GM11168 (cell line): ENCODE data around the gene TRIM31.
"Not testable (repeated sequence)": the region's sequence is repeated elsewhere in the genome, so short reads cannot be mapped to it uniquely, and the experiment has no call there.

Experiments used
- in situ Hi-C: fragments of 300-500 bp; cut with MboI; formaldehyde crosslinking; loops from one replicate; pipeline ENCODE4 v1.12.0; 2022; ENCODE audit warnings: low sequenced_read_pairs; ENCODE audit not compliant: unreplicated experiment

Gene TRIM31

DNA sequence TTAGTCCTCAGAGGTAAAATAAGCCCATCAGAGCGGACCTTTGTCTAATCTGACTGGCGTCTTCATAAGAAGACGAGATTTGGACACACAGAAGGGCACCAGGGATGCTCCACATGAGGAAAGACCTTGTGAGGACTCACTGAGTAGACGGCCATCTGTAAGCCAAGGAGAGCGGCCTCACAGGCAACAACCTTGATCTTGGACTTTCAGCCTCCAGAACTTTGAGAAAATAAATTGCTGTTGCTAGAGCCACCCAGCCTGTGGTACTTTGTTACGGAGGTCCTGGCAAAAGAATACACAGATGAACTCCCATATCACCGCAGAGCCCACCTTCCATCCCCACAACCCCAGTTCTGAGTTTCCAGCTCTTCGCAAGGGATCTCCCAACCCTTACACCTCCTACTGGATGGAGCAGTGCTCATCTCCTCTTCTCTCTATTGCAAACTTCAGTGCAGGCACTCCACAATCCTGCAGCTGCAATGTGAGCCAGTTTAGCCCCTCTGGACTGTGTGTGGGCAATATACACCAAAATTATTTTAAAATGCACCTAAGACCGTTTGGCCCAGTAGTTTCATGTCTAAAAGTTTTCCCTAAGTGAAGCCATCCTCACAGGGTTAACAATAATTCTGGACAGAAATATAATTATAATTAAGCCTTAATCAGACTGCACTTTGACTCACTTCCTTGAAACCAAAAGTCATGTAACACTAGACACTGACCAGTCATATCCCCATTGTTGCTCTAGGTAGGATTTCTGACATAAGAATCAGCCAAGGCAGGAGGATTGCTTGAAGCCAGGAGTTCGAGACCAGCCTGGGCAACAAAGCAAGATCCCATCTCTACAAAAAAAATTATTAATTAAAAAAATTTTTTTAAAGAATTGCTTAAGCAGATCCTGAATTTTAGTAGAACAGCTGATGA, 8.8 kb upstream of the TRIM31 start:
- in situ Hi-C loops, result no loop called here

GRCh38 chr6:30118691-30119090, 5.8 kb upstream of the TRIM31 start:
- in situ Hi-C loops, result not testable (repeated sequence)

DNA sequence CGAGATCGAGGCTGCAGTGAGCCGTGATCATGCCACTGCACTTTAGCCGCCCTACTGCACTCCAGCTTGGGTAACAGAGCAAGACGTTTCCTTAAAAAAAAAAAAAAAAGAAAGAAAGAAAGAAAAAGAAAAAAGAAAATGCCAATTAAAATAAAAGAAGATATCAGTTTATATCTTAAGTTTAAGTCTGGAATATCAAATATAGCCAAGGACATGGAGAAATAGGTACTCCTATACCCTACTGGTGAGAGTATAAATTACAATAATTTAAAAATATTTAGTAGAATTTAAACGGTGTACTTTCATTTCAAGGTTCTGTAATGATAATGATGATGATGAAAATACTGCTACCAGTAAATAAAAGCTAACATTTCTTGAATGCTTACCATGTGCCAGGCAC, 3.8 kb upstream of the TRIM31 start:
- in situ Hi-C loops, result no loop called here

GRCh38 chr6:30113841-30114240, 951 bp upstream of the TRIM31 start:
- in situ Hi-C loops, result no loop called here

DNA sequence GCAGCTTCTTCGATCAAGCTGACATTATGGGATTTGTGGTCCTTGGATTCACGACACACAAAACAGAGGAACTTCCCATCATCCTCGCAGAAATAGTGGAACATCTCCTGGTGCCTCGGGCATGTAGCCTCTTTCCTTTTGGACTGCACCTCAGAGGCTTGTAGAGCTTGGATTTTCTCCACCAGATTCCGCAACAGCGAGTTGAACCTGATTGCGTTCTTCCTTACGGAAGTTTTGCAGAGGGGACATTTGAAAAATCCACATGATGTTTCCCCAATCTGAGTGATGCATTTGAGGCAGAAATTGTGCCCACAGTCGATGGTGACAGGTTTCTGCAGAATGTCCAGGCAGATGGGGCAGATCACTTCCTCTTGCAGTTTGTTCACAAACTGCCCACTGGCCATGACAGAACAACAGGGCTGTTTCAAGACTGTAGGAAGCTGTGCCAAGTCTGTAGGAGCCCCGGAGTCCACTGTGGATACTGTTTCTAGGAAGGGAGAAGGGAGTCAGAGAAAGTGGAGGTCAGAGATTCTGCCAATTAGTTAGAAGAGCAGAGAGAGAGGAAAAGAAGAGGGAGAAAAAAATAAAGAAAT, 392 bp downstream of the TRIM31 start:
- in situ Hi-C loops, result no loop called here

DNA sequence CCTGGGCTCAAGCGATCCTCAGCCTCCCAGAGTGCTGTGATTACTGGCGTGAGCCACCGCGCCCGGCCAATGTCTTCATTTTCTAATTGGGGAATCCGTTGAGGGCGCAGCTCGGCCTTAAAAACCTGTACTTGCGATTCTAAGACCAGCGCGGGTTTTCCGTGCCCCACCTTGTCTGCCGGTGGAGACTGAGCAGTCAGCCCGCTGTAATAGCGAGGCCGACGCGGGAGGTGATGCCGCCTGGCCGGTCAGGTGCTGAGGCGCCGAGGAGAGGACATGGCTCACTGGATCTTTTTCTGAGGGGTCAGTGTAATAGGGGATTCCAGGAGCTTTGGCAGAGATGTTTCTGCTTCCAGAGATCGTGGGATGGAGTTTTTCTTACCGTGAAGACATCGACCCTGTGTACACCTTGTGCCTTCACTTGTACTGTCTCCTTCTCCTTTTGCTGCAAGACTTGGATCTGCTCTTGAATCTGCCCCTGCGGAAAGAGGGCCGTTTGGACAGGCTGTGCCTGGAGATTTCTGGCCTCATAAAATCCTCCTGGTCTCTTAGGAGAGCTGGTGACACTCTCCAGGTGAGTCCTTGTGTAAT, 1.5 kb downstream of the TRIM31 start:
- in situ Hi-C loops, result no loop called here

DNA sequence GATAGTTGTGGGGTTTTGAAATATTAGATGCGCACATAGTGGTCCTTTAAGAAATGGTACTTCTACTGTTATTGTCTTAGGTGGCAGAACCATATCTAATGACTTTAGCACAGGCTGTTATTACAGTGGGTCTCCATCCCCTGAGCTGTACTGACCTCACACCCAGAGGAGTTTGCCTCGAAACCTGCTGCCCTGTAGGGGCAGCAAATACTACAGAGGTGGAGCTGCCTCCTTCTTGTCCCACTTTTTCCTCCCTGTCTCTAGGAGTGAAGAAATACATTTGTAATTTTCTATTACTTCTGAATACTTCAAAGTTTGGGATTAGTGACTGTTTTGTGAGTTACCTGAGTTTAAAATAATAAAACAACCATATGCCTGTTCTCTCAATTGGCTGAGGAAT, 8.2 kb downstream of the TRIM31 start:
- in situ Hi-C loops, result loop anchor here (5.0 kb wide), 1 partner anchor 58 kb away; the partner anchor contains the start of genes TRIM10 and TRIM15

- in situ Hi-C loops, result loop anchor here (5.0 kb wide), 1 partner anchor 58 kb away; the partner anchor contains the start of genes TRIM10 and TRIM15
Measured at GRCh38 chr6:30103872-30104179, 9.1 kb downstream of the TRIM31 start.

DNA sequence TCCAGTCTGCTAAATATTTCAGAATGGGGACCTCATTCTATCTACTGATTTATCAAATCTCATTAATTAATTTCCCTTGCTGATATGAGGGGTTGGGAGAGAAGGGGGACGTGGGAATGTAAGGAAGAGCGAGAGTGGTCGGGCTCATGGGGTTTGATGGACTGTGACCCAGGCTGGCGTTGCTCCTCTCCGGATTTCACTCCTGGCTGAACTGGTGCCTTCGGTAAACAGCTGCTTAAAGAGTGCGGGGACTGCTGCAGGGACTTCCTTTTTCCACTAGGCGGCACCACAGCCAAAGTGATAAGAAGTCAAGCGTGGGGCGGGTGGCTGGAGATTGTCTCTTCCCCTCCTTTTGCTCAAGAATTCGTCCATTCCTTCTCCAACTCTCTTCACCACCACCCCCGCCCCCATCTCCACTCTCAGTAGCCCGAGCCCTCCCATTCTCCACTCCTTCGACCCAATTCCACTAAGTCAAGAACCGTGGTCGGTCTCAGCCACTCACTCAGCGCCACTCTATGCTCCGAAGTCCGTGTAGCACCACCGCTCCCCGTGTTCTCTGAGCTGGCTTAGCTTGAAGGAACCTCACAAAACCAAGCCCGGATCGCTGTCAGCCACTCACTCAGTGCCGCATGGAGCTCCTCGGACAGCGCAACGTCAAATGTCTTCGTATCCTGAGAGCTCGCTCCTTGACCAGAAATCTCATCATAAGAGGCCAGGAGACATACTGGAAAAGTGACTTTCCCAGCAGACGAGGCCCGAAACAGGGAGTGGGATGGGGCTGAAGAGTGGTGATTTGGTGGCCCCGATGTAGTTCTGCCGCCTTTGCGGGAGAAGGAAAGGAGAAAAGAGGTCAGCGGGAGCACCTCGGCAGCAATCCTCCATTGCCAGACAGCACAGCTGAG, 9.7 kb downstream of the TRIM31 start:
- in situ Hi-C loops, result loop anchor here (5.0 kb wide), 1 partner anchor 59 kb away; the partner anchor contains the start of genes TRIM10 and TRIM15

GRCh38 chr6:30102414-30102969, 10.4 kb downstream of the TRIM31 start:
- in situ Hi-C loops, result loop anchor here (5.0 kb wide), 1 partner anchor 60 kb away; the partner anchor contains the start of genes TRIM10 and TRIM15

GRCh38 chr6:30101444-30102413, 11.2 kb downstream of the TRIM31 start:
- in situ Hi-C loops, result loop anchor here (5.0 kb wide), 1 partner anchor 61 kb away; the partner anchor contains the start of genes TRIM10 and TRIM15

GRCh38 chr6:30100585-30101443, 12.1 kb downstream of the TRIM31 start:
- in situ Hi-C loops, result loop anchor here (5.0 kb wide), 1 partner anchor 61 kb away; the partner anchor contains the start of genes TRIM10 and TRIM15

GRCh38 chr6:30100154-30100553, 12.7 kb downstream of the TRIM31 start:
- in situ Hi-C loops, result loop anchor here (5.0 kb wide), 1 partner anchor 62 kb away; the partner anchor contains the start of genes TRIM10 and TRIM15

DNA sequence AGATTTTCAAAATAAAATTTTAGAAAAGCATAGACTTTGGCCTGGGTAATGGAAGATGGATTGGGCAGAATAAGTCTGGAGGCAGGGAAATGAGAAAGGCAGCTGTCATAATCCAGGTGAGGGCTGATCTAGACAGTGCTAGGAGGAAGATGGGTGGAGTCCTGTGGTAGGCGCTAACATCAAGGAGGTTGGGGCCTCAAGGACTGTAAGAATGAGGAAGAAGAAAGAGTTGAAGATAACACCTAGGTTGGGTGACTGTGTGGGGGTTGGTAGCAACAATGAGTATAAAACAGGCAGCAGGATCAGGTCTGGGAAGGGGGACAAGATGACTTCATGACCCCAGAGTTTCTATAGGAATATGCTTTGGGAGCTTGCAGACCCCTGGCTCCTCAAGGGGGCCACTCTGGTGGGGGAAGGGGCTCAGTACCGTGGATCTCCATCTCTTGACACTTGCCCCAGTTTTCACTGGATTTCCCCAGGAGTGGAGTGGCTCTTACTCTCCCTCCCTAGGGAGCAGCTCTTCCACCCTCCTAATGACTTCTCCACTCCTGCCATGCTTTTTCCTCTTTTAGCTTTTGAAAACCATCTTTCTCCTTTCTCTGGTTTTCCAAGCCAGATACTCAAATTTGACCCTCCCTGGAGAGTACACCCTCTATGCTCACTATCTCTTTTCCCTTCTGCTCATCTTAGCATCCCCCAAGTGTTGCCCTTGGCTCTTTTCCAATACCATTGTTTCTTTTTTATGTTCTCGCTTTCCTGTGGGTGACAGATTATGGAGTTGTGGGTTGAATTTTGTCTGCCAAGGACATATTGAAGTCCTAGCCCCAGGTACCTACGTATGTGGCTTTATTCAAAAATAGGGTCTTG, 14.8 kb downstream of the TRIM31 start:
- in situ Hi-C loops, result no loop called here

GRCh38 chr6:30096829-30097228, 16.1 kb downstream of the TRIM31 start:
- in situ Hi-C loops, result no loop called here

DNA sequence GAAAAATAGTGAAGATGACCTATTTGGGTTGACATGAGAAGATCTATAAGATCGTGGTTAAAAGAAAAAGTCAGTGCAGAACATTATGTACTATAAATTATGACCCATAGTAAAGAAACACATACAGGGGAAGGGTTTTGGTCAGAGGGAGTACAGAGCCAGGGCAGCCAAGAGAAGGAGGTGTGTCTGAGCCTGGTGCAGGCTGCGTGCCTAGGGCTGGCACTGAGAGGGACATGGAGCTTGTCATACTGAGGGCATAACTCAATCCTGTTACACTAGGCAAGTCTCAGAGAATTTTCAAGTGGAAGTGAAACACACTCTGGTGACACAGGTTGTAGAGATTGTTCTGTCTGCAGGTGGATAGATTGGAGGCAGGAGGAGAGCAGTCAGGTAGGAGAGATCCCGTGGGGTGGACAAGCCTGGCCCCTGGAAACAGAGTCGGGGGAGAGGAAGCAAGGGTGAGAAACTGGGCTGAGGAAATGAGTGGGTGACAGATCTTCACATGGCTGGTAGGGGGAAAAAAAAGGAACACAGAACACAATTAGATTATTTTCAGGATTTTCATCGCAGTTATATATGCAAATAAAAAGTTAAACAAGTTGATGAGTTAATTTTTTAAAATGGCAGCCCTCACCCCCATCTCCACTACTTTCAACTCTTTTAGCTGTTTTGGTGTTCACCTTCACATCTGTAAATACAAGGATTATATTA, 18.8 kb downstream of the TRIM31 start:
- in situ Hi-C loops, result no loop called here
